Measurements from ENCODE around the gene PIP5KL1.

PIP5KL1 gene

GRCh38 chr9:127938298-127938690 is 7.7 kb upstream of the PIP5KL1 start:
- Histone ChIP-seq H3K27ac (ENCODE audit: low read depth, low read length) (peak overlapping the region; percentile 8; the same call in 1 of the 2 replicates), H3K36me3 (ENCODE audit: control insufficient read depth, low read length) (peaks cover 43% of the 10 kb centered on the region), H4K20me1 (ENCODE audit: control insufficient read depth, insufficient read depth, low read depth, low read length) (peaks cover 7% of the 10 kb centered on the region; the same call in 1 of the 2 replicates), H3K4me3 (ENCODE audit: low read length) (peak overlapping the region; percentile 81), H3K27me3 (ENCODE audit: control insufficient read depth, low read length) (no peaks in the 10 kb centered on the region), H3K4me2 (ENCODE audit: low read length) (peak overlapping the region; percentile 74), H3F3A (ENCODE audit: control insufficient read depth, insufficient read depth) (peaks cover 18% of the 10 kb centered on the region), H3K9me3 (ENCODE audit: control insufficient read depth, insufficient read depth, low read length) (no peaks in the 10 kb centered on the region), H3K9me2 (replicated peaks; ENCODE audit: control insufficient read depth, low read length) (no peaks in the 10 kb centered on the region), H3K4me1 (ENCODE audit: control insufficient read depth, low read length) (peaks cover 27% of the 10 kb centered on the region), H3K79me2 (ENCODE audit: control insufficient read depth, low read length) (peaks cover 29% of the 10 kb centered on the region)
- TF ChIP-seq, protein P1, sequence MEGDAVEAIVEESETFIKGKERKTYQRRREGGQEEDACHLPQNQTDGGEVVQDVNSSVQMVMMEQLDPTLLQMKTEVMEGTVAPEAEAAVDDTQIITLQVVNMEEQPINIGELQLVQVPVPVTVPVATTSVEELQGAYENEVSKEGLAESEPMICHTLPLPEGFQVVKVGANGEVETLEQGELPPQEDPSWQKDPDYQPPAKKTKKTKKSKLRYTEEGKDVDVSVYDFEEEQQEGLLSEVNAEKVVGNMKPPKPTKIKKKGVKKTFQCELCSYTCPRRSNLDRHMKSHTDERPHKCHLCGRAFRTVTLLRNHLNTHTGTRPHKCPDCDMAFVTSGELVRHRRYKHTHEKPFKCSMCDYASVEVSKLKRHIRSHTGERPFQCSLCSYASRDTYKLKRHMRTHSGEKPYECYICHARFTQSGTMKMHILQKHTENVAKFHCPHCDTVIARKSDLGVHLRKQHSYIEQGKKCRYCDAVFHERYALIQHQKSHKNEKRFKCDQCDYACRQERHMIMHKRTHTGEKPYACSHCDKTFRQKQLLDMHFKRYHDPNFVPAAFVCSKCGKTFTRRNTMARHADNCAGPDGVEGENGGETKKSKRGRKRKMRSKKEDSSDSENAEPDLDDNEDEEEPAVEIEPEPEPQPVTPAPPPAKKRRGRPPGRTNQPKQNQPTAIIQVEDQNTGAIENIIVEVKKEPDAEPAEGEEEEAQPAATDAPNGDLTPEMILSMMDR (IDR thresholded peaks at IDR 0.05; ENCODE audit: low read depth, low read length, poor library complexity, severe bottlenecking) = no peak
- no peak for TF ChIP-seq EZH2phosphoT487 (IDR thresholded peaks at IDR 0.05; ENCODE audit: borderline replicate concordance, low read length)

DNA sequence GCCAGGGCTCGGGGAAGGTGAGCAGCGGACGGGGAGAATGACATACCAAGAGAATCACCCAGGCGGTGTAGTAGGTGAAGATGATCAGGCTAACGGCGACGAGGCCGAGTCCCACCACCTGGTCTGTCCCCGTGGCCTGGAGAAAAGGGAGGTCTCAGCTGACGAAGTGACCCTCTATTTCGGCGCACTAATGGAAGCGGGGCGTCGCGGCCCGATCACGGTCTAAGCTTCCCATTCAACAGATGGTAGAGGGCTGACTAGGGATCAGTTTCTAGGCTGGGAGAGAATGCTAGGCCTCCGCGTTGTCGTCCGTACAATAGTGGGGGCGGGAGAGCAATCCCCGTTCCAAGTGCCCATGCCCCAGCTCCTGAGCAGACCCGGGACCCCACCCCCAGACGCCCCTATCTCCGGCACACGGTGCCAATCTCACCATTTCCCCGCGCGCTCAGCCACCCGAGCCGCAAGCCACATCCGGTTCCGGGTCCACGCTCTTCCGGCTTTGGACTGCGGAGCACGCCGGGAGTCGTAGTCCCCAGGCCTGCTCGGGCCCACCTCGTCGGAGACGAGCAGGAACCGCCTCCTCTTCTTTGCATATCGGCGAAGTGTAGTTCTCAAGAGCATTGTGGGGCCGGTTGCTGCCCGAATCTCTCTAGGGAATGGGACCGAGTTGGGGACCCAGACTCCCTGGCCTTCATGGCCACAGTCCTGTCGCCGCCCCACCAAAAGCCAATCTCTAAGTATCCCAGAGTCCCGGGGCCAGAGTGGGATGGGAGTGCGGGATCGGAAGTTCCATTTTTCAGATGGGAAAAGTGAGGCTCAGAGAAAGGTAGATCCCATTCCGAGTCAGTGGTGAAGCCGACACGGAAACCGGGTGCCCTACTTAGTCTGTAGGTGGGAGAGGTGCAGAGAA is 7.1 kb upstream of the PIP5KL1 start, which contains the start of gene DPM2:
Gene DPM2, minus strand, starts transcription at position 467 of the 910 bp plus-strand sequence. Its CDS starts 34 bp downstream, at position 433.
- Histone ChIP-seq H3K27me3 (ENCODE audit: control insufficient read depth, low read length) (no peaks in the 10 kb centered on the region), H3K36me3 (ENCODE audit: control insufficient read depth, low read length) (peaks cover 37% of the 10 kb centered on the region), H3F3A (ENCODE audit: control insufficient read depth, insufficient read depth) (peaks cover 18% of the 10 kb centered on the region), H3K27ac (ENCODE audit: low read depth, low read length) (peak within 1 kb of the TSS; percentile 8; the same call in 1 of the 2 replicates), H3K4me1 (ENCODE audit: control insufficient read depth, low read length) (peaks cover 22% of the 10 kb centered on the region), H3K9me3 (ENCODE audit: control insufficient read depth, insufficient read depth, low read length) (no peaks in the 10 kb centered on the region), H3K79me2 (ENCODE audit: control insufficient read depth, low read length) (peaks cover 25% of the 10 kb centered on the region), H3K4me3 (ENCODE audit: low read length) (peak within 1 kb of the TSS; percentile 81), H4K20me1 (ENCODE audit: control insufficient read depth, insufficient read depth, low read depth, low read length) (0 out of 2 replicates have a peak, but pooled peaks cover 3% of the 10 kb centered on the region), H3K9me2 (replicated peaks; ENCODE audit: control insufficient read depth, low read length) (no peaks in the 10 kb centered on the region), H3K4me2 (ENCODE audit: low read length) (peak within 1 kb of the TSS; percentile 74)
- TF ChIP-seq, protein P1 (IDR thresholded peaks at IDR 0.05; ENCODE audit: low read depth, low read length, poor library complexity, severe bottlenecking) = no peak
- TF ChIP-seq EZH2phosphoT487 (IDR thresholded peaks at IDR 0.05; ENCODE audit: borderline replicate concordance, low read length) = no peak

DNA sequence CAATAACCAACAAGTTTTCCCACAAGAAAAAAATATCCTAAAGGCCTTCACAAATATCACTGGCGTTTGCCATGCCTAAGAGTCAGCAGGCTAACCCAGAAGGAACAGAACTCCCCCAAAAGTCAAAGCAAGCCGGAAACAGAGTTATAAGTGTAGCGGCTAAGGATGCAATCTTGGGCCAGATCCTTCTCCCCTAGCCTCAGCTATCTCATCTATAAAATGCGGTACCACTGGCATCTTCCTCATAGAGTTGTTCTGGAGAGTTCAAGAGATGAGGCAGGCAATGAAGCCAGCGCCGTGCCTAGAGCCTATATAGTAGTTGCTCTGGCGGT is 6.4 kb upstream of the PIP5KL1 start:
- Histone ChIP-seq H3K9me3 (ENCODE audit: control insufficient read depth, insufficient read depth, low read length) (no peaks in the 10 kb centered on the region), H3K36me3 (ENCODE audit: control insufficient read depth, low read length) (peaks cover 31% of the 10 kb centered on the region), H3K27ac (ENCODE audit: low read depth, low read length) (peak overlapping the region; percentile 7; the same call in 1 of the 2 replicates), H3K79me2 (ENCODE audit: control insufficient read depth, low read length) (peaks cover 25% of the 10 kb centered on the region), H3K4me1 (ENCODE audit: control insufficient read depth, low read length) (peaks cover 22% of the 10 kb centered on the region), H4K20me1 (ENCODE audit: control insufficient read depth, insufficient read depth, low read depth, low read length) (0 out of 2 replicates have a peak, but pooled peaks cover 3% of the 10 kb centered on the region), H3F3A (ENCODE audit: control insufficient read depth, insufficient read depth) (peaks cover 18% of the 10 kb centered on the region), H3K4me3 (ENCODE audit: low read length) (peak overlapping the region; percentile 81), H3K27me3 (ENCODE audit: control insufficient read depth, low read length) (no peaks in the 10 kb centered on the region), H3K4me2 (ENCODE audit: low read length) (peak overlapping the region; percentile 74), H3K9me2 (replicated peaks; ENCODE audit: control insufficient read depth, low read length) (no peaks in the 10 kb centered on the region)
- TF ChIP-seq, protein P1 (IDR thresholded peaks at IDR 0.05; ENCODE audit: low read depth, low read length, poor library complexity, severe bottlenecking) = no peak
- no peak for TF ChIP-seq EZH2phosphoT487 (IDR thresholded peaks at IDR 0.05; ENCODE audit: borderline replicate concordance, low read length)
